22Rv1 (cell line): ENCODE data around the gene SPTBN1.

ENCODE experiments used
- ZFX ChIP-seq: fragments of 450-650 bp; IDR thresholded peaks from 2 replicates; pipeline ENCODE4 v1.6.1; 2017; ENCODE audit warnings: antibody characterized with exemption, borderline replicate concordance
- TF ChIP-seq, protein P1 (sequence below): fragments of 450-650 bp; IDR thresholded peaks from 2 replicates; pipeline ENCODE4 v1.5.1; 2017; ENCODE audit warnings: mild to moderate bottlenecking

DNA sequence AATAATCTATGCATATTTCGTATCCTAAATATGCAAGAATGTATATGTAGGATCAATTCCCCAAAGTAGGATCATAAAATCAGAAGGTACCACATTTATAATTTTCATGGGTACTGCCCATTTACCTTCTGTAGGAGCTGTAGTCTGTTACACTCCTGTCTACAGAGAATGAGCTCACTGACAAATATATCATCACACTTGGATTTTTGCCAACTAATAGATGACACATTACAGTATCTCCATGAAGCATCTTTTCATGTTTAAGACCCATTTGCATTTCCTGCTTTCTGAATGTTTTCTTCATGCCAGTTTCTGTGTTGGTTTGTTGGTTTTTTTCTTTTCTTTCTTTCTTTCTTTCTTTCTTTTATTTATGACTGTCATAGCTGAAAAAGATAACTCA is 196.4 kb downstream of the SPTBN1 start:
- TF ChIP-seq, protein P1, sequence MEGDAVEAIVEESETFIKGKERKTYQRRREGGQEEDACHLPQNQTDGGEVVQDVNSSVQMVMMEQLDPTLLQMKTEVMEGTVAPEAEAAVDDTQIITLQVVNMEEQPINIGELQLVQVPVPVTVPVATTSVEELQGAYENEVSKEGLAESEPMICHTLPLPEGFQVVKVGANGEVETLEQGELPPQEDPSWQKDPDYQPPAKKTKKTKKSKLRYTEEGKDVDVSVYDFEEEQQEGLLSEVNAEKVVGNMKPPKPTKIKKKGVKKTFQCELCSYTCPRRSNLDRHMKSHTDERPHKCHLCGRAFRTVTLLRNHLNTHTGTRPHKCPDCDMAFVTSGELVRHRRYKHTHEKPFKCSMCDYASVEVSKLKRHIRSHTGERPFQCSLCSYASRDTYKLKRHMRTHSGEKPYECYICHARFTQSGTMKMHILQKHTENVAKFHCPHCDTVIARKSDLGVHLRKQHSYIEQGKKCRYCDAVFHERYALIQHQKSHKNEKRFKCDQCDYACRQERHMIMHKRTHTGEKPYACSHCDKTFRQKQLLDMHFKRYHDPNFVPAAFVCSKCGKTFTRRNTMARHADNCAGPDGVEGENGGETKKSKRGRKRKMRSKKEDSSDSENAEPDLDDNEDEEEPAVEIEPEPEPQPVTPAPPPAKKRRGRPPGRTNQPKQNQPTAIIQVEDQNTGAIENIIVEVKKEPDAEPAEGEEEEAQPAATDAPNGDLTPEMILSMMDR: no peak
- TF ChIP-seq ZFX: no peak
